ENCODE measurements around the gene ANKS6. TPM values are rescaled to one million over a fixed set of nuclear protein-coding genes. Genes with fewer than 3 reads are reported as not detected.

Gene ANKS6
- total RNA-seq, 1 donor from 2014 or later, result 4.0 TPM

GRCh38 chr9:98778251-98778650 lies 18.1 kb downstream of the ANKS6 start:
- ATAC-seq (no peak), DNase-seq (no peak)
- intact Hi-C loops (cut with micrococcal nuclease), result loop anchor here (10.0 kb wide), 1 partner anchor 463 kb away; no protein-coding TSS in a partner anchor

- DNase-seq, result no peak
- intact Hi-C loops (cut with micrococcal nuclease), result loop anchor here (10.0 kb wide), 1 partner anchor 463 kb away; no protein-coding TSS in a partner anchor
- ATAC-seq, result no peak
Observed at GRCh38 chr9:98777618-98778017, 18.7 kb downstream of the ANKS6 start.

GRCh38 chr9:98775831-98776441 lies 20.4 kb downstream of the ANKS6 start:
- DNase-seq (no peak), ATAC-seq (peak; percentile 50)
- intact Hi-C loops (cut with micrococcal nuclease), result loop anchor here (10.0 kb wide), 1 partner anchor 461 kb away; no protein-coding TSS in a partner anchor

GRCh38 chr9:98774746-98775145 lies 21.6 kb downstream of the ANKS6 start:
- ATAC-seq (no peak), DNase-seq (no peak)
- intact Hi-C loops (cut with micrococcal nuclease), result loop anchor here (10.0 kb wide), 1 partner anchor 460 kb away; no protein-coding TSS in a partner anchor

GRCh38 chr9:98773721-98774120 lies 22.6 kb downstream of the ANKS6 start:
- DNase-seq (no peak), ATAC-seq (no peak)
- intact Hi-C loops (cut with micrococcal nuclease), result loop anchor here (10.0 kb wide), 1 partner anchor 459 kb away; no protein-coding TSS in a partner anchor

- DNase-seq (no peak), ATAC-seq (no peak)
- intact Hi-C loops (cut with micrococcal nuclease), result loop anchor here (10.0 kb wide), 1 partner anchor 458 kb away; no protein-coding TSS in a partner anchor
Observed at GRCh38 chr9:98772364-98773155, 23.8 kb downstream of the ANKS6 start.

GRCh38 chr9:98771209-98771874 lies 25.0 kb downstream of the ANKS6 start:
- DNase-seq (no peak), ATAC-seq (no peak)
- intact Hi-C loops (cut with micrococcal nuclease), result loop anchor here (10.0 kb wide), 1 partner anchor 457 kb away; no protein-coding TSS in a partner anchor

GRCh38 chr9:98770717-98771116 lies 25.6 kb downstream of the ANKS6 start:
- intact Hi-C loops (cut with micrococcal nuclease), result loop anchor here (10.0 kb wide), 1 partner anchor 456 kb away; no protein-coding TSS in a partner anchor

GRCh38 chr9:98768344-98768743 lies 28.0 kb downstream of the ANKS6 start:
- DNase-seq, result no peak
- intact Hi-C loops (cut with micrococcal nuclease), result no loop called here
- ATAC-seq, result no peak

More at GRCh38 chr9:98770717-98771116, 25.6 kb downstream of the ANKS6 start:
- no peak for DNase-seq
- ATAC-seq, result no peak

- no peak for ATAC-seq
- intact Hi-C loops (cut with micrococcal nuclease), result no loop called here
- no peak for DNase-seq
Observed at GRCh38 chr9:98767915-98768314, 28.4 kb downstream of the ANKS6 start.

- no peak for DNase-seq
- intact Hi-C loops (cut with micrococcal nuclease), result no loop called here
Observed at GRCh38 chr9:98767196-98767595, 29.2 kb downstream of the ANKS6 start.

GRCh38 chr9:98766586-98766985 lies 29.8 kb downstream of the ANKS6 start:
- intact Hi-C loops (cut with micrococcal nuclease), result no loop called here
- ATAC-seq, result no peak
- no peak for DNase-seq

More at GRCh38 chr9:98767196-98767595, 29.2 kb downstream of the ANKS6 start:
- no peak for ATAC-seq

- DNase-seq (no peak), ATAC-seq (no peak)
- intact Hi-C loops (cut with micrococcal nuclease), result no loop called here
Observed at GRCh38 chr9:98765256-98765655, 31.1 kb downstream of the ANKS6 start.

GRCh38 chr9:98763986-98764745 lies 32.2 kb downstream of the ANKS6 start:
- no peak for DNase-seq
- intact Hi-C loops (cut with micrococcal nuclease), result no loop called here
- no peak for ATAC-seq

- ATAC-seq, result no peak
- no peak for DNase-seq
- intact Hi-C loops (cut with micrococcal nuclease), result no loop called here
Observed at GRCh38 chr9:98760231-98760630, 36.1 kb downstream of the ANKS6 start.

GRCh38 chr9:98755006-98755618 lies 41.2 kb downstream of the ANKS6 start:
- intact Hi-C loops (cut with micrococcal nuclease), result no loop called here
- ATAC-seq (no peak), DNase-seq (no peak)

GRCh38 chr9:98751210-98751609 lies 45.1 kb downstream of the ANKS6 start:
- intact Hi-C loops (cut with micrococcal nuclease), result no loop called here
- ATAC-seq (no peak), DNase-seq (no peak)

GRCh38 chr9:98750364-98751060 lies 45.8 kb downstream of the ANKS6 start:
- DNase-seq (no peak), ATAC-seq (no peak)
- intact Hi-C loops (cut with micrococcal nuclease), result no loop called here
